Placental pericyte (primary cell): ENCODE data around the gene SLC35B4. TPM values are rescaled to one million over a fixed set of nuclear protein-coding genes. Genes with fewer than 3 reads are reported as not detected.

Source experiments
- total RNA-seq: library from RNA; depleted of rRNA; stranded (reverse); fragments of >200 nt; gene quantifications from 2 replicates; pipeline ENCODE4 v1.2.3, GENCODE V29; 2012

SLC35B4 gene
- 10.1 and 24.9 TPM in 2 replicates for total RNA-seq

GRCh38 chr7:134316539-134317344 is at the start of gene SLC35B4:
Gene SLC35B4 (minus strand): TSS chr7:134316930. CDS start chr7:134316751, 179 bp downstream.

Other genes starting within 250 kb of the SLC35B4 start
- under 0.01 TPM in 2 replicates for gene LRGUK, start 189.6 kb downstream of the SLC35B4 start, total RNA-seq
- 147 and 607 TPM in 2 replicates for gene AKR1B1, start 142.2 kb upstream of the SLC35B4 start, total RNA-seq
- gene AKR1B10, start 210.6 kb upstream of the SLC35B4 start, total RNA-seq = 0.14 and 0.66 TPM in 2 replicates
- 0.22 TPM in 1 of 2 replicates, not detected in the other for gene AKR1B15, start 232.2 kb upstream of the SLC35B4 start, total RNA-seq